ENCODE results near the gene CXXC5. TPM values are rescaled to one million over a fixed set of nuclear protein-coding genes. Genes with fewer than 3 reads are reported as not detected.
A peak's percentile ranks its signal among the peaks of the same experiment; 100 is the strongest.

The CXXC5 gene
- total RNA-seq, 1 experiment from 2014 or later, result 57.2 TPM

DNA sequence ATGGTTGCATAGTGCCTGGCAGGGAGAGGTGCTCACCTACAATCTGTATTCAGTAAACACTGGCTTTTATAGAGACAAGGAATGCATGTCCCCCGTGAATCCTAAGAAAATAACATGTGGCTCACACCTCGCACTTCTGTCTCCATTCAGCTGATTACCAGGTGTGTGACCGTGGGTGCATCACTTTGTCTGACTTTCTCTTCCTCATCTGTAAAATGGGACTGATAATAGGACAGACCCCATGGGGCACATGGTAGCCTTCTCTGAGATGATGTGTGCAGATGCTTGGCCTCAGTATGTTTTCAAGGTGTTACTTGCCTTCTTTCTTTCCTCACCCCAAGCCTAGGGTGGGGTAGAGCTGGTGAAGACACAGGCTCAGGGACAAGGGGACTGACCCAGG is 6.3 kb downstream of the CXXC5 start:
- H3K4me1 ChIP-seq (ENCODE audit: insufficient read depth, low read length, poor library complexity, severe bottlenecking), result peaks cover 80% of the 10 kb centered on the region
- BruUV-seq (replicated peaks), result no TSS peak

DNA sequence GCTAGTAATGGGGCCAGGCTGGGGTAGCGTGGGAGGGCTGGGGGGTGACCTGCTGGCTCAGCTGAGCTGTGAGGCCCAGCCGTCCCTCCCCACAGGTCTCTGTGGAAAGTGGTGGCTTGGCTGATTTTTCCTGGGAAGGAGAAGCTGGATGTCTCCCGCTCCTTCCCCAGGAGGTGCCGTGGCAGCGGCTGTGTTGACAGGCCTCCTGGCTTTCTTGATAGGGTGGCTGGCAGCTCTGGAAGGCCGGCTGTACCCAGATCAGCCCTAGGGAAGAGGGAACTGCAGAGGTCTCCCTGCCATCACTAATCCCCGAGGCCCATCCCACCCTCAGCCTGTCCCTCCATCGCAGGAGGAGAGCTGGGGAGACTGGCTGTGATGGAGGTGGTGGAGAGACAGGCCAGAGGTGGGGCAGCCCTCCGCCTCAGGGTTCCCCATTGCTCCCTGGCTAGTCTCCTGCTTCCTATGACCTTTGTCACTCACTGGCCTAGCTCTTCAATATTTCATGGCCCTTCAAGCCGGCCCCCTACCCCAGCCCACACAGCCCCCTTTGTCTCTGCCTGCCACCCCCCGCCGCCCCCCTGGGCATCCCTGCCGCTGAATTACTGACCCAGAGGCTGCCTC is 6.8 kb downstream of the CXXC5 start:
- no peak overlapping the region for H3K4me3 ChIP-seq (ENCODE audit: low read depth, low read length, poor library complexity, severe bottlenecking)
- BruUV-seq (replicated peaks), result no TSS peak
- no peaks in the 10 kb centered on the region for H3K9me3 ChIP-seq (ENCODE audit: low read depth, low read length, poor library complexity, severe bottlenecking)
- H3K27me3 ChIP-seq (replicated peaks; ENCODE audit: insufficient read depth, low read depth, low read length, poor library complexity), result no peaks in the 10 kb centered on the region
- ChIA-PET POLR2A (ENCODE audit: low non-redundant PET) (no interaction called here), CTCF (interaction anchor here (0.9 kb wide), 1 partner anchor 112 kb away, joined by 3 read pairs; no protein-coding TSS in a partner anchor)
- no peaks in the 10 kb centered on the region for H3K36me3 ChIP-seq (ENCODE audit: insufficient read depth, low read length, poor library complexity, severe bottlenecking)
- H3K4me1 ChIP-seq (ENCODE audit: insufficient read depth, low read length, poor library complexity, severe bottlenecking), result peaks cover 86% of the 10 kb centered on the region
- no peak for TF ChIP-seq EZH2 (IDR thresholded peaks at IDR 0.05; ENCODE audit: borderline replicate concordance, low read depth, low read length, poor library complexity, severe bottlenecking)
- no peak for TF ChIP-seq CTCF (conservative IDR thresholded peaks at IDR 0.05; ENCODE audit: low read depth, low read length)
- intact Hi-C loops (cut with micrococcal nuclease; ENCODE audit: unreplicated experiment), result loop anchor here (5.0 kb wide), 2 partner anchors 42 to 92 kb away; no protein-coding TSS in a partner anchor
- peak overlapping the region; percentile 58 for H3K27ac ChIP-seq (ENCODE audit: low read depth, low read length, poor library complexity, severe bottlenecking)
- DNase-seq (ENCODE audit: low spot score), result no peak

More for the DNA sequence above, 6.3 kb downstream of the CXXC5 start:
- Histone ChIP-seq H3K36me3 (ENCODE audit: insufficient read depth, low read length, poor library complexity, severe bottlenecking) (no peaks in the 10 kb centered on the region), H3K4me3 (ENCODE audit: low read depth, low read length, poor library complexity, severe bottlenecking) (no peak overlapping the region), H3K9me3 (ENCODE audit: low read depth, low read length, poor library complexity, severe bottlenecking) (no peaks in the 10 kb centered on the region), H3K27ac (ENCODE audit: low read depth, low read length, poor library complexity, severe bottlenecking) (peak overlapping the region; percentile 58), H3K27me3 (replicated peaks; ENCODE audit: insufficient read depth, low read depth, low read length, poor library complexity) (no peaks in the 10 kb centered on the region)
- POLR2A ChIA-PET (ENCODE audit: low non-redundant PET), result interaction anchor here (0.6 kb wide), 1 partner anchor 58 kb away, joined by 3 read pairs; no protein-coding TSS in a partner anchor
- CTCF ChIA-PET, result no interaction called here
- intact Hi-C loops (cut with micrococcal nuclease; ENCODE audit: unreplicated experiment), result loop anchor here (5.0 kb wide), 2 partner anchors 43 to 93 kb away; no protein-coding TSS in a partner anchor
- TF ChIP-seq EZH2 (IDR thresholded peaks at IDR 0.05; ENCODE audit: borderline replicate concordance, low read depth, low read length, poor library complexity, severe bottlenecking) (no peak), CTCF (conservative IDR thresholded peaks at IDR 0.05; ENCODE audit: low read depth, low read length) (no peak)
- no peak for DNase-seq (ENCODE audit: low spot score)

DNA sequence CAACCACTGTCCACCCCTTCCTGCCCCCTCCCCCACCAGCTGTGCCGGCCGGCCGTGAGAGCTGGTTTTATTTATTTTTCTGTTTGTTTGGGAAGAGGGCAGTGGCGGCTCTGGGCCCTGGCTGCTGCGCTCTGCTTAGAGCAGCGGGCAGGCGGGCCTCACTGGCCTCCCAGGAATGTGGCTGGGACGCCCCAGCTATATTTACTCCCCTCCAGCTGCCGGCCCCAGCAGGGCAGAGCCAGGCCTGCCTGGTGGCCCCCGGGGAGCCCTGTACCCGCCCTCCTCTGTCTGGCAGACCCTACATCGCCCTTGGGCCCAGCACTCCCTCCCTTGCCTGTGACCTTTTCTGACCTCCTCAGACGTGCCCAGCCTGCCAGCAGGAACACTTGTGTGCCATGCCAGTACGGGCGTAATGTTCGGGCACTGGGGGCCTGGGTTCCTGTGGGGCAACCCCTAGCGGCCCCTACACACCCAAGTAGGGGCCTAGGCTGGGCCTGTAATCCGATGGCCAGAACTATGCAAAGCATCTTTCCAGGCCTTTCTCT is 7.7 kb downstream of the CXXC5 start:
- DNase-seq (ENCODE audit: low spot score), result no peak
- ChIA-PET CTCF (interaction anchor here (0.9 kb wide), 1 partner anchor 111 kb away, joined by 3 read pairs; no protein-coding TSS in a partner anchor), POLR2A (ENCODE audit: low non-redundant PET) (no interaction called here)
- BruUV-seq (replicated peaks), result no TSS peak
- H3K9me3 ChIP-seq (ENCODE audit: low read depth, low read length, poor library complexity, severe bottlenecking), result no peaks in the 10 kb centered on the region
- intact Hi-C loops (cut with micrococcal nuclease; ENCODE audit: unreplicated experiment), result no loop called here
- TF ChIP-seq EZH2 (IDR thresholded peaks at IDR 0.05; ENCODE audit: borderline replicate concordance, low read depth, low read length, poor library complexity, severe bottlenecking), result no peak
- no peak for TF ChIP-seq CTCF (conservative IDR thresholded peaks at IDR 0.05; ENCODE audit: low read depth, low read length)
- no peak overlapping the region for H3K4me3 ChIP-seq (ENCODE audit: low read depth, low read length, poor library complexity, severe bottlenecking)
- no peaks in the 10 kb centered on the region for H3K36me3 ChIP-seq (ENCODE audit: insufficient read depth, low read length, poor library complexity, severe bottlenecking)
- peak overlapping the region; percentile 56 for H3K27ac ChIP-seq (ENCODE audit: low read depth, low read length, poor library complexity, severe bottlenecking)
- no peaks in the 10 kb centered on the region for H3K27me3 ChIP-seq (replicated peaks; ENCODE audit: insufficient read depth, low read depth, low read length, poor library complexity)
- H3K4me1 ChIP-seq (ENCODE audit: insufficient read depth, low read length, poor library complexity, severe bottlenecking), result peaks cover 90% of the 10 kb centered on the region
